Osteoblast (primary cell): ENCODE measurements around the gene DNAJA3. TPM values are rescaled to one million over a fixed set of nuclear protein-coding genes. Genes with fewer than 3 reads are reported as not detected.

Experiments
- DNase-seq: peaks from one replicate; pipeline ENCODE4 v3.0.0; 2011; ENCODE audit warnings: low spot score, mixed read lengths; ENCODE audit not compliant: insufficient read length; ENCODE audit errors: missing footprints
- H2AFZ ChIP-seq: 2 replicates; pipeline ENCODE4 v1.6.0; 2011; ENCODE audit warnings: mild to moderate bottlenecking, low read length
- H3K27ac ChIP-seq: 2 replicates; pipeline ENCODE4 v1.5.1; 2011; ENCODE audit warnings: mild to moderate bottlenecking, low read depth, low read length, moderate library complexity
- H3K27me3 ChIP-seq: 2 replicates; pipeline ENCODE4 v1.6.0; 2012; ENCODE audit warnings: mild to moderate bottlenecking, control low read depth, inconsistent platforms, low read length, moderate library complexity; ENCODE audit not compliant: insufficient read depth
- H3K36me3 ChIP-seq: 2 replicates; pipeline ENCODE4 v1.5.1; 2011; ENCODE audit warnings: mild to moderate bottlenecking, low read length, control low read depth, moderate library complexity; ENCODE audit not compliant: insufficient read depth
- H3K4me1 ChIP-seq: 2 replicates; pipeline ENCODE4 v1.5.1; 2011; ENCODE audit warnings: mild to moderate bottlenecking, low read length, control low read depth, moderate library complexity; ENCODE audit not compliant: insufficient read depth
- H3K4me2 ChIP-seq: 2 replicates; pipeline ENCODE4 v1.6.0; 2011; ENCODE audit warnings: mild to moderate bottlenecking, low read length; ENCODE audit not compliant: insufficient read depth
- H3K4me3 ChIP-seq: fragments of 200-600 bp; sonication (generic); 3 replicates; pipeline ENCODE4 v1.5.1; 2012; ENCODE audit warnings: mild to moderate bottlenecking, low read length, inconsistent platforms; ENCODE audit not compliant: insufficient read depth
- H3K79me2 ChIP-seq: 2 replicates; pipeline ENCODE4 v1.6.0; 2012; ENCODE audit warnings: mild to moderate bottlenecking, low read length, control low read depth, inconsistent platforms; ENCODE audit not compliant: insufficient read depth
- H3K9me3 ChIP-seq: 2 replicates; pipeline ENCODE4 v1.5.1; 2011; ENCODE audit warnings: low read depth, low read length, control low read depth
- H4K20me1 ChIP-seq: 2 replicates; pipeline ENCODE4 v1.6.0; 2012; ENCODE audit warnings: mild to moderate bottlenecking, low read length, control low read depth; ENCODE audit not compliant: insufficient read depth
- CTCF ChIP-seq: IDR thresholded peaks from 2 replicates; pipeline ENCODE4 v1.5.1; 2011; ENCODE audit warnings: mild to moderate bottlenecking, low read depth, low read length, moderate library complexity; ENCODE audit errors: extremely low read depth
- total RNA-seq: library from RNA; depleted of rRNA; stranded (reverse); fragments of >200 nt; gene quantifications from 2 replicates; pipeline ENCODE4 v1.2.3, GENCODE V29; 2012

DNAJA3 gene
- total RNA-seq, 1 donor: 30.0 TPM

GRCh38 chr16:4380119-4381063 lies 45.3 kb upstream of the DNAJA3 start:
- Histone ChIP-seq H3K36me3 (peaks cover 60% of the 10 kb centered on the region), H4K20me1 (peaks cover 89% of the 10 kb centered on the region), H3K4me3 (no peak overlapping the region), H3K27ac (no peak overlapping the region), H3K27me3 (no peaks in the 10 kb centered on the region), H3K9me3 (no peaks in the 10 kb centered on the region), H3K79me2 (peaks cover 79% of the 10 kb centered on the region), H3K4me2 (no peak overlapping the region), H2AFZ (no peak overlapping the region), H3K4me1 (peaks cover 52% of the 10 kb centered on the region)
- DNase-seq: peak; percentile 92
- no peak for TF ChIP-seq CTCF

- Histone ChIP-seq H3K27ac (no peak overlapping the region), H4K20me1 (peaks cover 91% of the 10 kb centered on the region), H3K36me3 (peaks cover 59% of the 10 kb centered on the region), H3K27me3 (no peaks in the 10 kb centered on the region), H3K4me3 (no peak overlapping the region), H2AFZ (no peak overlapping the region), H3K79me2 (peaks cover 72% of the 10 kb centered on the region), H3K9me3 (no peaks in the 10 kb centered on the region), H3K4me1 (peaks cover 53% of the 10 kb centered on the region), H3K4me2 (no peak overlapping the region)
- TF ChIP-seq CTCF: no peak
- no peak for DNase-seq
Measured at GRCh38 chr16:4381072-4381934, 44.4 kb upstream of the DNAJA3 start.

- no peak for DNase-seq
- no peak overlapping the region for H3K4me3 ChIP-seq
- peaks cover 57% of the 10 kb centered on the region for H3K36me3 ChIP-seq
- H3K27ac ChIP-seq: no peak overlapping the region
- TF ChIP-seq CTCF: no peak
- no peak overlapping the region for H2AFZ ChIP-seq
- peaks cover 63% of the 10 kb centered on the region for H3K79me2 ChIP-seq
- H4K20me1 ChIP-seq: peaks cover 86% of the 10 kb centered on the region
- H3K4me1 ChIP-seq: peaks cover 53% of the 10 kb centered on the region
- no peaks in the 10 kb centered on the region for H3K9me3 ChIP-seq
- no peaks in the 10 kb centered on the region for H3K27me3 ChIP-seq
- no peak overlapping the region for H3K4me2 ChIP-seq
Measured at GRCh38 chr16:4381935-4382794, 43.5 kb upstream of the DNAJA3 start.
